GM18511 (cell line): ENCODE results near the gene MYH6.
"Not testable (repeated sequence)": the region's sequence is repeated elsewhere in the genome, so short reads cannot be mapped to it uniquely, and the experiment has no call there.

Experiments used
- ATAC-seq: cut with Tn5 transposase; IDR thresholded peaks from one replicate; pipeline ENCODE4 v1.9.1; 2021; ENCODE audit warnings: mild to moderate bottlenecking, moderate library complexity; ENCODE audit not compliant: unreplicated experiment

MYH6 gene

GRCh38 chr14:23415821-23416778 is 8.0 kb upstream of the MYH6 start:
- ATAC-seq: no peak

- ATAC-seq: no peak
These were observed 7.1 kb upstream of the MYH6 start for GRCh38 chr14:23414906-23415820.

- ATAC-seq: no peak
These were observed 6.2 kb upstream of the MYH6 start for GRCh38 chr14:23414254-23414653.

- no peak for ATAC-seq
These were observed 5.6 kb upstream of the MYH6 start for GRCh38 chr14:23413681-23414080.

GRCh38 chr14:23411563-23412525 is 3.8 kb upstream of the MYH6 start:
- no peak for ATAC-seq

GRCh38 chr14:23409966-23410635 is 2.0 kb upstream of the MYH6 start:
- ATAC-seq: no peak

- ATAC-seq: no peak
These were observed 1.4 kb upstream of the MYH6 start for GRCh38 chr14:23409475-23409874.

GRCh38 chr14:23408307-23408630 is 196 bp upstream of the MYH6 start:
- ATAC-seq: no peak

GRCh38 chr14:23406725-23407355 is 1.2 kb downstream of the MYH6 start:
- ATAC-seq: no peak

GRCh38 chr14:23406244-23406643 is 1.8 kb downstream of the MYH6 start:
- peak; percentile 65 for ATAC-seq

GRCh38 chr14:23405516-23406025 is 2.5 kb downstream of the MYH6 start:
- no peak for ATAC-seq

GRCh38 chr14:23405096-23405495 is 3.0 kb downstream of the MYH6 start:
- ATAC-seq: no peak

GRCh38 chr14:23404331-23404900 is 3.7 kb downstream of the MYH6 start:
- no peak for ATAC-seq

- ATAC-seq: no peak
These were observed 4.2 kb downstream of the MYH6 start for GRCh38 chr14:23403908-23404307.

GRCh38 chr14:23403139-23403438 is 5.0 kb downstream of the MYH6 start:
- ATAC-seq: no peak

- no peak for ATAC-seq
These were observed 5.6 kb downstream of the MYH6 start for GRCh38 chr14:23402296-23403138.

GRCh38 chr14:23401291-23401690 is 6.8 kb downstream of the MYH6 start:
- no peak for ATAC-seq

GRCh38 chr14:23400496-23401149 is 7.5 kb downstream of the MYH6 start:
- not testable (repeated sequence) for ATAC-seq
